Measurements from ENCODE around the gene KCNB1.

KCNB1 gene

DNA sequence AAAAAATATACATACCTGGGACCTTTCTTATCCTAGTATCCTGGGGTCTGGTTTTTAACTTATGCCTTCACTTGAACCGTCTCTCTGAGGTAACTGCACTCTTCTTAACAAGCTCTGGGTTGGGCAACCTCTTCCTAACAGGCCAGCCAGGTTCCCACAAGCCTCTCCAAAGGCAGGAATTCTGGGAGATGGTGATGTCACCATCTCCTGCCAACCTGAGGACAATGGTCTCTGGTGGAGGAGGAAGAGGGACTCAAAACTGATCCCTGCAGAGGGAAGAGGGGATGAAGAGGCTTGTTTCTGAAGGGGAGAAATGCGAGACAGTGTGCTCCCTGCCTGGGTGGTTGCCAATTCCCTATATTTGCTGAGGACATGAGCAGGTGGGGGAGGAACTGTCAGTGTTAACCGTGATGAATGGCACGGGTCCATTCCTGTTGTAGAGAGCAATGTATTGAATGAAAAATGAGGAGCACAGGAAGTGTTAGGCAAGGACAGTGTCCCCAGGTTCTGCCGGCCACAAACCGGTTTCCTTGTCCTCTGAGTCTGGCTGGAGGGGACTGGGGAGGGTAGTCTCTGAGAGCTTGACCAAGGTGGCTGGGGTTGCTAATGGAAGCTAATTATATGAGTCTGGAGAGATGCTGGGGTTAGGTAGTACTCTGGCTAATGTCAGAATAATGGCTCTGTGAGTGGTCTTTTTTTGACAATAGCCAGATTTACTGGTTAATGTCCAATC is 95.5 kb downstream of the KCNB1 start:
- H3K4me3 ChIP-seq, result no peak overlapping the region

DNA sequence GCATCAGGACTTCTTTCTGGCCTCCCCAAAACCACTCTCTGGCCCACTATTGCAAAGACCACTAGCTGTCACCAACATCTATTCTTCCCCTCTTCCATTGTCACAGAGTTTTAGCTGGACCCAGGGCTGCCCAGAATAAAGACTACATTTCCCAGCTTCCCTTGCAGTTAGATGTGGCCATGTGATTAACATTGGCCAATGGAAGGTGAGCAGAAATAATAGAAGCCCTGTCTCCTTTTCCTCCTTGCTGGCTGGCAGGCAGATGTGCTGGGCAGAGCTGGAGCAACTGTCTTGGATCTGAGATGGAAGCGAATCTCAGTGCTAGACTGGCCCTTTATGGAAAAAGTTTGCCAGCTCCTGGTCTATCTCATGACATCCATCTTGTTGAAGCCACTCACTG is 97.0 kb downstream of the KCNB1 start:
- H3K27me3 ChIP-seq, result no peaks in the 10 kb centered on the region
- no peak for TF ChIP-seq Cebpa-rat (IDR thresholded peaks at IDR 0.05)
- no peak overlapping the region for H3K4me3 ChIP-seq
- no peak overlapping the region for H3K4me2 ChIP-seq
- 0 out of 20 replicates have a peak, but pooled peaks cover 0 to 8% (median 0%) of the 10 kb centered on the region in 10 experiments for H3K4me1 ChIP-seq
- H3K9me3 ChIP-seq (replicated peaks in 1 of 11), result no peaks in the 10 kb centered on the region
- no peaks in the 10 kb centered on the region for H3K36me3 ChIP-seq
- H3K27ac ChIP-seq, result no peak overlapping the region
- H3K9ac ChIP-seq, result no peak overlapping the region
- H4K20me1 ChIP-seq, result no peaks in the 10 kb centered on the region

More for the DNA sequence above, 95.5 kb downstream of the KCNB1 start:
- H3K36me3 ChIP-seq, result no peaks in the 10 kb centered on the region
- peaks cover 0 to 8% (median 0%) of the 10 kb centered on the region in 10 experiments; a peak in 4 of 20 replicates for H3K4me1 ChIP-seq
- no peak for TF ChIP-seq Cebpa-rat (IDR thresholded peaks at IDR 0.05)
- no peak overlapping the region for H3K27ac ChIP-seq
- no peaks in the 10 kb centered on the region for H3K27me3 ChIP-seq
- no peak overlapping the region for H3K4me2 ChIP-seq
- H4K20me1 ChIP-seq, result no peaks in the 10 kb centered on the region
- H3K9ac ChIP-seq, result no peak overlapping the region
- H3K9me3 ChIP-seq (replicated peaks in 1 of 11), result no peaks in the 10 kb centered on the region

DNA sequence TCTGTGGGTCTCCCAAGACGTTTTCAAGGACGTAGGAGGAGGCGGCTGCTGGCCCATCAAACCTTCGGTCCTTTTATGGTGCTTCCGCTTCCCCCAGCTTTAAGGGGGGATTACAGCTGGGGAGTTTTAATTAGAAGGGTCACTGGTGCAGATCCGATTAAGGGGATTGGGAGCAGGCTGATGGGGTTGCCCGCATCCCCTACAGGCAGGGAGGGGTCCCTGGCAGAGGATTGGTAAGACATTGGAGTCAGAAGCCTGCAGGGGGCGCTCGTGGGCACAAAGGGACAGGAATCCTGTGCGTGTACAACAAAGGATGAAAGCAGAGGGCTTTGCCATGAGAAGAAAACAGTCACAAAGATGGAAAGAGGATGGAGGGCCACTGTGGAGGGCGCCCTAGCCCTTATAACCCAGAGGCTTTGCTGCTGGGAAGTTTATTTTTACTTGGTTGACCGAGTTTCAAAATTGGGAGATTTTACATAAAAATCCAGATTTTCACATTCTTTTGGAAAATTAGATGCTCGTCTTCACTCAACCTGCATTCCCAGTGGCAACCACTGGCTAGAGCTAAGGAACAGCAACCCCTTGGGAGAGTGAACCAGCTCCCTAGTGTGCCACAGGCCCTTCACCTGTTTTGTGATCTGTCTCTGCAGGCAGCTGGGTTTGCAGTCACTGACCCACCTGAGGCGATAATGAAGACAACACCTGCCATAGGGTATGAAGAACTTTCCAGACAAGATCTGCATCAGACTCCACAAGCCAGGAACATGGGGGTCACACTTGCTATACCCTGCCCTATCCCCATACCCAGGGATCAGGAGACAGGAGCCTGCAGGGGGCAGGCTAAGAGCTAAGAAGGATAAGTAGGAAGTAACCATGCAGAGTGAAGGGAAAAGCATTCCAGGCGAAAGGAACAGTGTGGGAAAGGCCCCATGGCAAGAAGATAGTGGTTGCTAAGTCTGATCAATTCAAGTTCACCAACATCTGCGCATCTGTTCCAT is 97.7 kb downstream of the KCNB1 start:
- no peak for TF ChIP-seq Cebpa-rat (IDR thresholded peaks at IDR 0.05)
- Histone ChIP-seq H4K20me1 (no peaks in the 10 kb centered on the region), H3K27ac (no peak overlapping the region), H3K4me3 (no peak overlapping the region), H3K9ac (no peak overlapping the region), H3K4me1 (0 out of 20 replicates have a peak, but pooled peaks cover 0 to 8% (median 0%) of the 10 kb centered on the region in 10 experiments), H3K27me3 (no peaks in the 10 kb centered on the region), H3K4me2 (no peak overlapping the region), H3K36me3 (no peaks in the 10 kb centered on the region), H3K9me3 (replicated peaks in 1 of 11) (no peaks in the 10 kb centered on the region)

DNA sequence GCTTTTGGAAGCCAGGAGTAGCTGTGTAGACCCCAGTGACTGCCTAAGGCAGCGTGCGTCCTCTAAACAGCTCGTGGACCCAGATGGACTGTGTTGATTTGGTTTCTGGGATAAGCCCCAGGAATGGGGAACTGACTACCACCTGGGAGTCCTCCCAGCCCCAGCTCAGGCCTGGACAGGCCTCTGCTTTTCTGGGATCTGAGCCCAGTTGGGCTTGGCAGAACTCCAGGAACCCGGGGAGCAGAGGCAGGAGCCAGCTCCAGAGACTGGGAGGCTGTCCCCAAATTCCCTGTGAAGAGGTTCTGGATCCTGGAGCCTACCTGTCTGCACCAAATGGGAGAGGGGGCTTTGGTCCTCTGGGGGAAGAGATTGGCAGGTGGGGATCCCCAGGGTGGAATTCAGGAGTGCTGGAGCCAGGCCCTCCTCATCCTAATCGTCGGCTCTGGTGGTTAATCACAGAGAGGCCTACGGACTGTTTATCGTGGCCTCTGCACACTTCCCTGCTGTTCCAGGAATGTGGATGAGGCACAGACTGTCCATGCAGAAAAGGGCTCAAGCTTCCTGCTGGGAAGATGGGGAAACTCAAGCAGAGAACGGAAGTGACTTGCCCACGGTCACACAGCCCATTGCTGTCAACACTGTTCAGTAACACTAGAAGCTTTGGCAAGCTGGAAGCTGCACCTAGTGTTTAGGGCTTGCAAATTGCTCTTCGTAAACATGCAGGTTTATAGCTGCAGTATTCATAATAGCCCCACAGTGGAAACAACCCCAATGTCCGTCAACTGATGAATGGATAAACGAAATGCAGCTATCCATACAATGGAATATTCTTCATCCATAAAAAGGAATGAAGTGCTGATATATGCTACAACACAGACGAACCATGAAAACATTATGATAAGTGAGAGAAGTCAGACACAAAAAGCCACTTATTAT is 100.6 kb downstream of the KCNB1 start:
- H3K4me3 ChIP-seq, result no peak overlapping the region

DNA sequence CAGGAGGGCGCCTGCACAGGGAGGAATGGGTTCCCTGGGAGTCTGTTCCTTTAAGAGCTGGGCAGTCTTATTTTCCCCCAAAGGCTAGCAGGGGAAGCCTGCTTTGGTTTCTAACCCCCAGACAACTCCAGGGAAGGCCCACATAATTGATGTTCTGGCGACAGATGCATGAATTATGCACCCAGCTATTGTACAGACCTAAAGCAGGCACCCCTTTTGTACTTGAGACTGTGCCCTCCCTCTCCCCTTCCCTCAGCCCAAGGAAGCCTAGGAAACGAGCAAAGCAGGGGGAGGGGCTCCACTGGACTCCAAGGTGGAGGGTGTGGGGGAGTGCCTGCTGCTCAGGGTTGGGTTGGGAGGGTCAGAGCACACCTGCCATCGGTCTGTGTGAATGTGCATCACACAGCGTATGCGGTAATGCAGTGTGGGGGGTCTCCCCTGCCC is 102.1 kb downstream of the KCNB1 start:
- H3K27ac ChIP-seq, result no peak overlapping the region
- no peaks in the 10 kb centered on the region for H3K27me3 ChIP-seq
- no peak overlapping the region for H3K4me2 ChIP-seq
- no peaks in the 10 kb centered on the region for H4K20me1 ChIP-seq
- H3K9ac ChIP-seq, result no peak overlapping the region
- no peak overlapping the region for H3K4me3 ChIP-seq
- no peaks in the 10 kb centered on the region for H3K36me3 ChIP-seq
- no peak for TF ChIP-seq Cebpa-rat (IDR thresholded peaks at IDR 0.05)
- no peaks in the 10 kb centered on the region for H3K4me1 ChIP-seq
- no peaks in the 10 kb centered on the region for H3K9me3 ChIP-seq (replicated peaks in 1 of 11)

More for the DNA sequence above, 100.6 kb downstream of the KCNB1 start:
- no peak overlapping the region for H3K27ac ChIP-seq
- no peak overlapping the region for H3K4me2 ChIP-seq
- no peaks in the 10 kb centered on the region for H3K36me3 ChIP-seq
- H3K4me1 ChIP-seq, result no peaks in the 10 kb centered on the region
- TF ChIP-seq Cebpa-rat (IDR thresholded peaks at IDR 0.05), result no peak
- no peak overlapping the region for H3K9ac ChIP-seq
- no peaks in the 10 kb centered on the region for H3K27me3 ChIP-seq
- H4K20me1 ChIP-seq, result no peaks in the 10 kb centered on the region
- no peaks in the 10 kb centered on the region for H3K9me3 ChIP-seq (replicated peaks in 1 of 11)

DNA sequence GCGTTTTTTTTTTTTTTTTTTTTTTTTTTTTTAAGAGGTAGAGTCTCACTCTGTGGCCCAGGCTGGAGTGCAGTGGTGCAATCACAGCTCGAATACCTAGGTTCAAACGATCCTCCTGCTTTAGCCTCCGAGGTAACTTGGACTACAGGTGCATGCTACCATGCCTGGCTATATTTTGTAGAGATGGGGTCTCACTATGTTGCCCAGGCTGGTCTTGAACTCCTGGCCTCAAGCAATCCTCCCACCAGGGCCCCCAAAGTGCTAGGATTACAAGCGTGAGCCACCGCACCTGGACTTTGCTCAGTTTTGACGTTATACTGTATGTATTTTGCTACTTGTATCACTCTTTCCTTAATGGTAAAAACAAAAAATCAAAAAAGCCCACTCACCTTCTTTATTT is 103.1 kb downstream of the KCNB1 start:
- H3K4me1 ChIP-seq, result no peaks in the 10 kb centered on the region
- no peaks in the 10 kb centered on the region for H3K36me3 ChIP-seq
- no peak overlapping the region for H3K9ac ChIP-seq
- no peak overlapping the region for H3K4me2 ChIP-seq
- H3K27me3 ChIP-seq, result no peaks in the 10 kb centered on the region
- no peak for TF ChIP-seq Cebpa-rat (IDR thresholded peaks at IDR 0.05)
- H4K20me1 ChIP-seq, result no peaks in the 10 kb centered on the region
- H3K9me3 ChIP-seq (replicated peaks in 1 of 11), result peaks cover 0 to 5% (median 0%) of the 10 kb centered on the region in 11 experiments; a peak in 3 of 22 replicates
- H3K27ac ChIP-seq, result no peak overlapping the region
- H3K4me3 ChIP-seq, result no peak overlapping the region

DNA sequence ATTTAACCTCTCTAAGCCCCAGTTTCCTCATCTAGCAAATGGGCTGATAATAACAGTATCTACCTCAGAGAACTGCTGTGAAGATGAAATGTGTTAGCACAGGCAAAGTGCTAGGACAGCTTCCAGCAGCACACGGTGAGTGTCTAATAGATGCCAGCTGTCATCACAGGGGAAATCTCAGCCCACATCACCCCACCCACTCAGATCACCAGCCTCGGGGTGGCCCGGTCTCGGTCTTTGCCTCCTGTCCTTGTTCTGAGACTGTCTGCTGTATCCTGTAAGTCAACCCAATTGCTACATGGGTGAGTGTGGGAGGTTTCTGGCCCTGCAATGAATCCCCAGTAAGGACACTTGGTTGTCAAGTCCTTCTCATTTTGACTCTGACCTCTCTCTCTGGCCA is 105.1 kb downstream of the KCNB1 start:
- no peak overlapping the region for H3K27ac ChIP-seq
- H3K9ac ChIP-seq, result no peak overlapping the region
- TF ChIP-seq Cebpa-rat (IDR thresholded peaks at IDR 0.05), result no peak
- no peaks in the 10 kb centered on the region for H4K20me1 ChIP-seq
- no peaks in the 10 kb centered on the region for H3K36me3 ChIP-seq
- no peaks in the 10 kb centered on the region for H3K4me1 ChIP-seq
- H3K4me2 ChIP-seq, result no peak overlapping the region
- H3K27me3 ChIP-seq, result no peaks in the 10 kb centered on the region
- no peak overlapping the region for H3K4me3 ChIP-seq
- peaks cover 0 to 8% (median 0%) of the 10 kb centered on the region in 11 experiments; a peak in 3 of 22 replicates for H3K9me3 ChIP-seq (replicated peaks in 1 of 11)

DNA sequence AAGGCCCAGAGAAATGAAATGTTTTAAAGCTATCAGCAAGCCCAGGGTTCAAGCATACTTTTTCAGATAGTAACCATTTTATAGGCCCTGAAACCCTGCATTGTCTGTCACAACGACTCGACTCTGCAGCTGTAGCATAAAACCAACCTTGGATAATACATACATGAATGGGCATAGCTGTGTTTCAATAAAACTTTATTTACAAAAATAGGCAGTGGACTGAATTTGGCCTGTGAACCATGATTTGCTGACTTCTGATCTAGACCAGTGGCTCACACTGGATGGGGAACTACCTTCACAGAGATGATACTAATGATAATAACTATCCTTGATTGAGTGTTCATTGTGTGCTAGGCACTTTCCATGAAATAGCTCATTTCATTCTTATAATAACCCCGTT is 107.3 kb downstream of the KCNB1 start:
- no peaks in the 10 kb centered on the region for H3K27me3 ChIP-seq
- no peak for TF ChIP-seq Cebpa-rat (IDR thresholded peaks at IDR 0.05)

More for the DNA sequence above, 107.3 kb downstream of the KCNB1 start:
- Histone ChIP-seq H4K20me1 (no peaks in the 10 kb centered on the region), H3K27ac (no peak overlapping the region), H3K4me2 (no peak overlapping the region), H3K9ac (no peak overlapping the region), H3K36me3 (no peaks in the 10 kb centered on the region), H3K9me3 (replicated peaks in 1 of 11) (peaks cover 0 to 8% (median 0%) of the 10 kb centered on the region in 11 experiments; a peak in 3 of 22 replicates), H3K4me1 (no peaks in the 10 kb centered on the region), H3K4me3 (no peak overlapping the region)
